ENCODE measurements around the gene PDCD6IP. TPM values are rescaled to one million over a fixed set of nuclear protein-coding genes. Genes with fewer than 3 reads are reported as not detected.

Gene PDCD6IP
- total and polyA plus RNA-seq, 2 of the 13 experiments (the other 11 are each of a cell fraction or from before 2014, with no cell fraction given): 62.5 to 85.6 TPM

DNA sequence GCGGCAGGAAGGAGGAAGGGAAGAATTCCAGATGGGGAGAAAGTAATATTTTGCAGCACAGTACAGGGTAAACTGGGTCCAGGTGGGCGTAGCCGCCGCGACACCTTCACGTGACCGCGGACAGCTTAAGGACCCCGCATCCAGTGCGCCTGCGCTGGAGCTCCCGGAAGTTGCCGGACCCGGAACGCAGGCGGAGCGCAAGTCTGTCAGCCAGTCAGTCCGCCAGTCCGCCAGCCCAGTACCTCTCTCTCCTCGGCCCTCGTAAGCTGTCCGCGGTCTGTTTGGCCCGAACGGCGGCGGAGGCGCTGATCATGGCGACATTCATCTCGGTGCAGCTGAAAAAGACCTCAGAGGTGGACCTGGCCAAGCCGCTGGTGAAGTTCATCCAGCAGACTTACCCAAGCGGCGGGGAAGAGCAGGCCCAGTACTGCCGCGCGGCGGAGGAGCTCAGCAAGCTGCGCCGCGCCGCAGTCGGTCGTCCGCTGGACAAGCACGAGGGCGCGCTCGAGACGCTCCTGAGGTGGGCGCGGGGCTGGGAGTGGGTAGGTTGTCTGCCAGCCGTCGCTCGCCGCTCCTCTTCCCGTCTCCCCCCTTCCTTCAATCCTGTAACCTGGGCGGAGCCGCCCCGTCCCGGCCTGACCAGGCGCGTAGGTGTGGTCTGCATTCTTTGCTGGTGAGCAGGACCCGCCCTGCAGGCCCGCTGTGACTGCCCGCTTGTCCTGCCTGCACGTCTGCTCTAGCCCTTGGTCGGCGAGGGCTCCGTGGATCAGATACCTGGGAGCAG, at the start of gene PDCD6IP (continued):
- TF ChIP-seq, protein P1, sequence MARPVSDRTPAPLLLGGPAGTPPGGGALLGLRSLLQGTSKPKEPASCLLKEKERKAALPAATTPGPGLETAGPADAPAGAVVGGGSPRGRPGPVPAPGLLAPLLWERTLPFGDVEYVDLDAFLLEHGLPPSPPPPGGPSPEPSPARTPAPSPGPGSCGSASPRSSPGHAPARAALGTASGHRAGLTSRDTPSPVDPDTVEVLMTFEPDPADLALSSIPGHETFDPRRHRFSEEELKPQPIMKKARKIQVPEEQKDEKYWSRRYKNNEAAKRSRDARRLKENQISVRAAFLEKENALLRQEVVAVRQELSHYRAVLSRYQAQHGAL (CRISPR knock-in tag; IDR thresholded peaks at IDR 0.05; ENCODE audit: not compliant biosample characterization): peak; percentile 93
- TF ChIP-seq MTA1 (CRISPR knock-in tag; IDR thresholded peaks at IDR 0.05; ENCODE audit: borderline replicate concordance) (peak; percentile 87; the same call in 1 of the 2 replicates), HNRNPH1 (optimal IDR thresholded peaks at IDR 0.05; ENCODE audit: low read depth, low read length) (no peak), REL (CRISPR knock-in tag; conservative IDR thresholded peaks at IDR 0.05) (peak; percentile 88), NRL (CRISPR knock-in tag; IDR thresholded peaks at IDR 0.05; ENCODE audit: borderline replicate concordance) (peak; percentile 63; the same call in 1 of the 2 replicates), BHLHE40 (IDR thresholded peaks at IDR 0.05; ENCODE audit: low read length) (peak; percentile 97), SMAD9 (CRISPR knock-in tag; IDR thresholded peaks at IDR 0.05) (no peak), ZNF572 (CRISPR knock-in tag; IDR thresholded peaks at IDR 0.05) (peak; percentile 95), JUNB (CRISPR knock-in tag; IDR thresholded peaks at IDR 0.05; ENCODE audit: borderline replicate concordance) (peak; percentile 33; the same call in 1 of the 2 replicates), NCOA2 (CRISPR knock-in tag; IDR thresholded peaks at IDR 0.05) (no peak; the same call in none of the 2 replicates), MAFF (IDR thresholded peaks at IDR 0.05; ENCODE audit: low read depth, low read length) (no peak), ZFP36L1 (CRISPR knock-in tag; IDR thresholded peaks at IDR 0.05) (no peak; the same call in 1 of the 2 replicates), MBD4 (IDR thresholded peaks at IDR 0.05; ENCODE audit: borderline replicate concordance, low read length) (no peak), ZNF441 (CRISPR knock-in tag; IDR thresholded peaks at IDR 0.05; ENCODE audit: borderline replicate concordance) (peak; percentile 100), FOXO1 (CRISPR knock-in tag; IDR thresholded peaks at IDR 0.05) (peak; percentile 5; the same call in 1 of the 2 replicates), ZBTB8A (CRISPR knock-in tag; IDR thresholded peaks at IDR 0.05; ENCODE audit: borderline replicate concordance, low read depth) (peak; percentile 71; the same call in 1 of the 2 replicates), ZC3H4 (CRISPR knock-in tag; IDR thresholded peaks at IDR 0.05; ENCODE audit: borderline replicate concordance) (0 out of 2 replicates have a peak, but pooled peaks have one; percentile 13), ZNF7 (CRISPR knock-in tag; IDR thresholded peaks at IDR 0.05) (no peak), ZNF264 (CRISPR knock-in tag; IDR thresholded peaks at IDR 0.05) (peak; percentile 84), HOXA9 (CRISPR knock-in tag; IDR thresholded peaks at IDR 0.05; ENCODE audit: borderline replicate concordance) (peak; percentile 43; the same call in 1 of the 2 replicates)
- TF ChIP-seq, protein P2, sequence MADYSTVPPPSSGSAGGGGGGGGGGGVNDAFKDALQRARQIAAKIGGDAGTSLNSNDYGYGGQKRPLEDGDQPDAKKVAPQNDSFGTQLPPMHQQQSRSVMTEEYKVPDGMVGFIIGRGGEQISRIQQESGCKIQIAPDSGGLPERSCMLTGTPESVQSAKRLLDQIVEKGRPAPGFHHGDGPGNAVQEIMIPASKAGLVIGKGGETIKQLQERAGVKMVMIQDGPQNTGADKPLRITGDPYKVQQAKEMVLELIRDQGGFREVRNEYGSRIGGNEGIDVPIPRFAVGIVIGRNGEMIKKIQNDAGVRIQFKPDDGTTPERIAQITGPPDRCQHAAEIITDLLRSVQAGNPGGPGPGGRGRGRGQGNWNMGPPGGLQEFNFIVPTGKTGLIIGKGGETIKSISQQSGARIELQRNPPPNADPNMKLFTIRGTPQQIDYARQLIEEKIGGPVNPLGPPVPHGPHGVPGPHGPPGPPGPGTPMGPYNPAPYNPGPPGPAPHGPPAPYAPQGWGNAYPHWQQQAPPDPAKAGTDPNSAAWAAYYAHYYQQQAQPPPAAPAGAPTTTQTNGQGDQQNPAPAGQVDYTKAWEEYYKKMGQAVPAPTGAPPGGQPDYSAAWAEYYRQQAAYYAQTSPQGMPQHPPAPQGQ (CRISPR knock-in tag; IDR thresholded peaks at IDR 0.05; ENCODE audit: borderline replicate concordance): no peak
- TF ChIP-seq, protein P3, sequence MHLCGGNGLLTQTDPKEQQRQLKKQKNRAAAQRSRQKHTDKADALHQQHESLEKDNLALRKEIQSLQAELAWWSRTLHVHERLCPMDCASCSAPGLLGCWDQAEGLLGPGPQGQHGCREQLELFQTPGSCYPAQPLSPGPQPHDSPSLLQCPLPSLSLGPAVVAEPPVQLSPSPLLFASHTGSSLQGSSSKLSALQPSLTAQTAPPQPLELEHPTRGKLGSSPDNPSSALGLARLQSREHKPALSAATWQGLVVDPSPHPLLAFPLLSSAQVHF (CRISPR knock-in tag; IDR thresholded peaks at IDR 0.05): peak; percentile 74; the same call in 1 of the 2 replicates
- TF ChIP-seq, protein P4, sequence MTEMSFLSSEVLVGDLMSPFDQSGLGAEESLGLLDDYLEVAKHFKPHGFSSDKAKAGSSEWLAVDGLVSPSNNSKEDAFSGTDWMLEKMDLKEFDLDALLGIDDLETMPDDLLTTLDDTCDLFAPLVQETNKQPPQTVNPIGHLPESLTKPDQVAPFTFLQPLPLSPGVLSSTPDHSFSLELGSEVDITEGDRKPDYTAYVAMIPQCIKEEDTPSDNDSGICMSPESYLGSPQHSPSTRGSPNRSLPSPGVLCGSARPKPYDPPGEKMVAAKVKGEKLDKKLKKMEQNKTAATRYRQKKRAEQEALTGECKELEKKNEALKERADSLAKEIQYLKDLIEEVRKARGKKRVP (CRISPR knock-in tag; IDR thresholded peaks at IDR 0.05): peak in 1 of 2 experiments; percentile 53; a peak in 1 of 4 replicates
